ENCODE data around the gene TRIM6.
"Not testable (repeated sequence)": the region's sequence is repeated elsewhere in the genome, so short reads cannot be mapped to it uniquely, and the experiment has no call there.

TRIM6 gene

GRCh38 chr11:5604896-5605295 is 8.5 kb downstream of the TRIM6 start:
- FAIRE-seq = no peak

- no peak for FAIRE-seq
Observed at GRCh38 chr11:5605849-5606248, 9.4 kb downstream of the TRIM6 start.

- no peak for FAIRE-seq
Observed at GRCh38 chr11:5608808-5609207, 12.4 kb downstream of the TRIM6 start.

GRCh38 chr11:5610446-5610845 is 14.0 kb downstream of the TRIM6 start:
- FAIRE-seq = no peak

- FAIRE-seq = no peak
Observed at GRCh38 chr11:5611627-5612026, 15.2 kb downstream of the TRIM6 start.

- no peak for FAIRE-seq
Observed at GRCh38 chr11:5618807-5619206, 22.4 kb downstream of the TRIM6 start.

- FAIRE-seq = no peak
Observed at GRCh38 chr11:5620651-5621521, 24.4 kb downstream of the TRIM6 start.

- FAIRE-seq = no peak
Observed at GRCh38 chr11:5621580-5621979, 25.1 kb downstream of the TRIM6 start.

GRCh38 chr11:5622802-5623201 is 26.4 kb downstream of the TRIM6 start:
- no peak for FAIRE-seq

GRCh38 chr11:5624489-5625279 is 28.2 kb downstream of the TRIM6 start, which contains the start of gene TRIM34:
Gene TRIM34, plus strand, starts transcription at chr11:5625001. Its CDS starts 7,331 bp downstream, at chr11:5632332.
- FAIRE-seq = peak; percentile 89

GRCh38 chr11:5625281-5625680 is 28.8 kb downstream of the TRIM6 start:
- no peak for FAIRE-seq

- FAIRE-seq = no peak
Observed at GRCh38 chr11:5626196-5626595, 29.8 kb downstream of the TRIM6 start.

GRCh38 chr11:5631417-5631816 is 35.0 kb downstream of the TRIM6 start:
- no peak for FAIRE-seq

GRCh38 chr11:5631969-5632635 is 35.7 kb downstream of the TRIM6 start:
- no peak for FAIRE-seq

GRCh38 chr11:5639953-5640352 is 43.5 kb downstream of the TRIM6 start:
- FAIRE-seq = no peak

- no peak for FAIRE-seq
Observed at GRCh38 chr11:5643585-5643984, 47.1 kb downstream of the TRIM6 start.

- FAIRE-seq = no peak
Observed at GRCh38 chr11:5646139-5646538, 49.7 kb downstream of the TRIM6 start.

GRCh38 chr11:5655474-5655873 is 59.0 kb downstream of the TRIM6 start:
- FAIRE-seq = no peak

- not testable (repeated sequence) for FAIRE-seq
Observed at GRCh38 chr11:5656956-5657355, 60.5 kb downstream of the TRIM6 start.

GRCh38 chr11:5658318-5658717 is 61.9 kb downstream of the TRIM6 start:
- no peak for FAIRE-seq

Data from endometrium (tissue), 2 donors.